Measurements from ENCODE around the gene ERVFRD-1.

Gene ERVFRD-1

GRCh38 chr6:11097476-11097875 lies 14.0 kb downstream of the ERVFRD-1 start:
- no peak for TF ChIP-seq CTCF (IDR thresholded peaks at IDR 0.05; ENCODE audit: low read depth, low read length, missing control alignments)
- H3K36me3 ChIP-seq (replicated peaks) = no peaks in the 10 kb centered on the region
- in situ Hi-C loops (cut with HindIII; ENCODE audit: low pct_ligation_motif_present, low sequenced_read_pairs) = no loop called here

GRCh38 chr6:11096109-11096508 lies 15.4 kb downstream of the ERVFRD-1 start:
- Histone ChIP-seq H3K4me3 (ENCODE audit: low read depth, low read length) (peak overlapping the region; percentile 98), H3K36me3 (replicated peaks) (no peaks in the 10 kb centered on the region), H3K27me3 (replicated peaks) (no peaks in the 10 kb centered on the region), H3K27ac (peak overlapping the region; percentile 96)
- TF ChIP-seq CTCF (IDR thresholded peaks at IDR 0.05; ENCODE audit: low read depth, low read length, missing control alignments) = no peak
- in situ Hi-C loops (cut with HindIII; ENCODE audit: low pct_ligation_motif_present, low sequenced_read_pairs) = no loop called here
- DNase-seq = peak; percentile 72

More at GRCh38 chr6:11097476-11097875, 14.0 kb downstream of the ERVFRD-1 start:
- H3K27me3 ChIP-seq (replicated peaks) = no peaks in the 10 kb centered on the region
- no peak overlapping the region for H3K27ac ChIP-seq
- no peak overlapping the region for H3K4me3 ChIP-seq (ENCODE audit: low read depth, low read length)
- no peak for DNase-seq

- Histone ChIP-seq H3K4me3 (ENCODE audit: low read depth, low read length) (peak overlapping the region; percentile 98), H3K27me3 (replicated peaks) (no peaks in the 10 kb centered on the region), H3K36me3 (replicated peaks) (no peaks in the 10 kb centered on the region), H3K27ac (peak overlapping the region; percentile 96)
- DNase-seq = no peak
- TF ChIP-seq CTCF (IDR thresholded peaks at IDR 0.05; ENCODE audit: low read depth, low read length, missing control alignments) = no peak
- in situ Hi-C loops (cut with HindIII; ENCODE audit: low pct_ligation_motif_present, low sequenced_read_pairs) = no loop called here
These were observed 16.6 kb downstream of the ERVFRD-1 start for GRCh38 chr6:11094941-11095340.

DNA sequence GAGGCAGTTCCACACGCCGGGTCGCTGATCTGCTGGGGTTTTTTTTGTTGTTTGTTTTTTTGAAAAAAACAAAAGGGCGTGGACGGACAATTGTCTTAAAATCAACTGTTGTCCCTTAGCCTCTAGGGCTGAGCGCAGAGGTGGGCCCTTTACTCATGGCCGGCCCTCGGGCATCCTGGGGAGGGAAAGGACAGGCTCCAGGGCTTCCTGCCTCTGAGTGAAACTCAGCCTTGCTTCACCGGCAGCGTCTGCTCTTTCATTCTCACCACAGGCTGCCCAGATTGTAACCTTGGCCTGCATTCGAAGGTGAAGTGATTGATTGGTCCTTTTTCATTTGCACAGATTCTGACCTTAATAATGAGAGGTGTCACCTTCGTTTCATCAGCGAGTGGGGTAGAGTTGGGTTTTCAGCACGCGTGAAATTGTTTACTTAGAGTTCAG lies 17.1 kb downstream of the ERVFRD-1 start:
- Histone ChIP-seq H3K27ac (peak overlapping the region; percentile 96), H3K36me3 (replicated peaks) (no peaks in the 10 kb centered on the region), H3K4me3 (ENCODE audit: low read depth, low read length) (peak overlapping the region; percentile 98), H3K27me3 (replicated peaks) (no peaks in the 10 kb centered on the region)
- DNase-seq = peak; percentile 36
- peak; percentile 4 for TF ChIP-seq CTCF (IDR thresholded peaks at IDR 0.05; ENCODE audit: low read depth, low read length, missing control alignments)
- in situ Hi-C loops (cut with HindIII; ENCODE audit: low pct_ligation_motif_present, low sequenced_read_pairs) = no loop called here

DNA sequence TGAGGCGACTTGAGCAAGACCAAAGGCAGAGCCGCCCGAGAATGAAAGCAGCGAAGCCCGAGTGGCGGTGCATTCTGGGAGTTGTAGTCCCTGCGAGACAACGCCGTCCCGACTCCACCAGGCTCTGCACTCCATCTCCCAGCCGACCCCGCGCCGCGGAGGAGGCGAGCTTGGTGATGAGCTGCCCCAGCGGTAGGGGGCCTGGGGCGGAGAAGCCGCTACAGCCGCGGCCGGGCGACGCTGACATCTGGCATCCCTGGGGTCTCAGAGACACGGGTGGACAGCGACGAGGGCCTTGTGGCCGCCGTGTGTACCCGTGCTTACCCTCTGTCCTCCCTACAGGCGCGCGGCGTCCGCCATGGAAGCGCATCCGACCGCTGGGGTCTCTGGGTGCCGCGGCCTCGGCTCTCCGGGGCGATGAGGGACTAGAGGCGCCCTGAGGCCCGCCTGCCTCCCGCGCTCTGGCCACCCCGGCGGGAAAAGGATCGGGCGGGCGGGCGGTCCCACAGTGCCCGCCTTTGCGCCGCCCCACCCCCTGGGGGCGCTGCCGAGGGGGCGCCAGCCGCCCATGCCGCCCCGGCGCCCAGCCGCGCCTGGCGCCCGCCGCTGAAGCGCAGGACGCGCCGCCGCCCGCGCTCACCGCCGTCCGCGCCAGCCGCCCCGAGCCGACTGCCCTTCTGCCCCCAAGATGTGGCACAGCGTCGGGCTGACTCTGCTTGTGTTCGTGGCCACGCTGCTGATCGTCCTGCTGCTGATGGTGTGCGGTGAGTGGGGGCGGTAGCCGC lies 17.7 kb downstream of the ERVFRD-1 start, which contains the start of gene SMIM13:
SMIM13 (plus strand) TSS at position 209 of the 785 bp plus-strand sequence; CDS start at position 689, 480 bp downstream.
- Histone ChIP-seq H3K27me3 (replicated peaks) (no peaks in the 10 kb centered on the region), H3K36me3 (replicated peaks) (no peaks in the 10 kb centered on the region), H3K4me3 (ENCODE audit: low read depth, low read length) (peak within 1 kb of the TSS; percentile 98), H3K27ac (peak within 1 kb of the TSS; percentile 96)
- peak; percentile 98 for DNase-seq
- in situ Hi-C loops (cut with HindIII; ENCODE audit: low pct_ligation_motif_present, low sequenced_read_pairs) = no loop called here
- TF ChIP-seq CTCF (IDR thresholded peaks at IDR 0.05; ENCODE audit: low read depth, low read length, missing control alignments) = peak; percentile 45

DNA sequence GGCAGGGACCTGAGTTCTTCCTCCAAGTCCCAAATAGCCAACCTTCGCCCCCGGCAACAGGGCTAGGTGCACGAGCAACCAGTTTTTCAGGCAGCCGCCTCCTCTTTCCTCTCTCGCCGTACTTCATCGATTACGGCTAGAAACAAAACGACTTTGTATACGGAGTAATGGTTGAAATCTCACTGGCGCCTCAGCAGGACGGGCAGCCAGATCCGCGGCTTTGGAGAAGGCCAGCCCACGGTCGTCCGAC lies 18.2 kb downstream of the ERVFRD-1 start:
- in situ Hi-C loops (cut with HindIII; ENCODE audit: low pct_ligation_motif_present, low sequenced_read_pairs) = no loop called here
- DNase-seq = no peak
- peak overlapping the region; percentile 96 for H3K27ac ChIP-seq
- H3K4me3 ChIP-seq (ENCODE audit: low read depth, low read length) = peak overlapping the region; percentile 98
- no peaks in the 10 kb centered on the region for H3K36me3 ChIP-seq (replicated peaks)
- no peaks in the 10 kb centered on the region for H3K27me3 ChIP-seq (replicated peaks)
- TF ChIP-seq CTCF (IDR thresholded peaks at IDR 0.05; ENCODE audit: low read depth, low read length, missing control alignments) = no peak

Measured in brain microvascular endothelial cell (primary cell).